ENCODE measurements around the gene TNFRSF6B. TPM values are rescaled to one million over a fixed set of nuclear protein-coding genes. Genes with fewer than 3 reads are reported as not detected.
"Not testable (repeated sequence)": the region's sequence is repeated elsewhere in the genome, so short reads cannot be mapped to it uniquely, and the experiment has no call there.

Gene TNFRSF6B
- total and polyA plus RNA-seq, 4 donors: 2.1 to 73.9 (median 8.7) TPM

DNA sequence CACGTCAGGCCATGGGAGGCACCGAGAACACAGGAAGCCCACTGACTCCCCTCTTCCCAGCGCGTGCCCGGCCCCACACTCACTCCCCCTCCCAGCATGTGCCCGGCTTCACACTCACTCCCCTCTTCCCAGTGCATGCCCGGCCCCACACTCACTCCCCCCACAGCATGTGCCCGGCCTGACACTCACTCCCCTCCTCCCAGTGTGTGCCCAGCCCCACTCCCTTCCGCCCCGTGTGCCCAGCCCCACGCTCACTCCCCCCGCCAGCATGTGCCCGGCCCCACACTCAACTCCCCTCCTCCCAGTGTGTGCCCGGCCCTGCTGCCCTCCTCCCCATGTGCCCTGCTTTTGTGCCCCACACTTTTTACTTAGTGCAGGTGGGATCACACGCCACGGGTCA is 28.6 kb upstream of the TNFRSF6B start:
- WGBS, 2 donors: 92 to 93% methylated on average over 16 of the region's 16 CpGs
- DNase-seq (no peak), ATAC-seq (ENCODE audit: low FRiP score) (no peak)
- peaks cover 0 to 4% of the 10 kb centered on the region in 2 donors for H3K36me3 ChIP-seq (ENCODE audit: control insufficient read depth in 1 of 2, insufficient read depth in 2 of 2, low read length in 1 of 2)
- no peak overlapping the region for H3K4me3 ChIP-seq (ENCODE audit: low read length in 2 of 2)
- no peaks in the 10 kb centered on the region for H3K27me3 ChIP-seq (ENCODE audit: control insufficient read depth in 1 of 2, insufficient read depth in 2 of 2, low read length in 1 of 2)
- intact Hi-C loops (cut with DNase I): no loop called here
- H3K9me3 ChIP-seq (ENCODE audit: control insufficient read depth, low read length): no peaks in the 10 kb centered on the region
- H3K4me1 ChIP-seq (ENCODE audit: control insufficient read depth in 1 of 2, insufficient read depth in 2 of 2, low read length in 2 of 2): no peaks in the 10 kb centered on the region
- H3K27ac ChIP-seq (ENCODE audit: low read depth in 1 of 2, low read length in 2 of 2): no peak overlapping the region

- Histone ChIP-seq H3K36me3 (ENCODE audit: control insufficient read depth in 1 of 2, insufficient read depth in 2 of 2, low read length in 1 of 2) (peaks cover 0 to 4% of the 10 kb centered on the region in 2 donors), H3K9me3 (ENCODE audit: control insufficient read depth, low read length) (no peaks in the 10 kb centered on the region), H3K4me1 (ENCODE audit: control insufficient read depth in 1 of 2, insufficient read depth in 2 of 2, low read length in 2 of 2) (no peaks in the 10 kb centered on the region), H3K4me3 (ENCODE audit: low read length in 2 of 2) (no peak overlapping the region), H3K27me3 (ENCODE audit: control insufficient read depth in 1 of 2, insufficient read depth in 2 of 2, low read length in 1 of 2) (no peaks in the 10 kb centered on the region), H3K27ac (ENCODE audit: low read depth in 1 of 2, low read length in 2 of 2) (no peak overlapping the region)
- DNase-seq: no peak
- intact Hi-C loops (cut with DNase I): no loop called here
- ATAC-seq (ENCODE audit: low FRiP score): no peak
- 94 to 95% methylated on average over 11 of the region's 11 CpGs for WGBS, 2 donors
Measured at GRCh38 chr20:63668351-63668750, 28.1 kb upstream of the TNFRSF6B start.

DNA sequence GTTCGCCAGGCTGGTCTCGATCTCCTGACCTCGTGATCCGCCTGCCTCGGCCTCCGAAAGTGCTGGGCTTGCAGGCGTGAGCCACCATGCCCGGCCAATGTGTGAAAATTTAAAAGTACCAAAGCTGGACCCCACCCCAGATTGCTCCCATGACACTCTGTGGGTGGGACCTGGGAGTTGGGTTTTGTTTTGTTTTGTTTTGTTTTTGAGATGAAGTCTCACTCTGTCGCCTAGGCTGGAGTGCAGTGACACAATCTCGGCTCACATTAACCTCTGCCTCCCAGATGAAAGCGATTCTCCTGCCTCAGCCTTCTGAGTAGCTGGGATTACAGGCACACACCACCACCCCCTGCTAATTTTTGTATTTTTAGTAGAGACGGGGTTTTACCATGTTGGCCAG is 24.8 kb upstream of the TNFRSF6B start:
- ATAC-seq (ENCODE audit: low FRiP score); H3K36me3 ChIP-seq (ENCODE audit: control insufficient read depth in 1 of 2, insufficient read depth in 2 of 2, low read length in 1 of 2); H3K27me3 ChIP-seq (ENCODE audit: control insufficient read depth in 1 of 2, insufficient read depth in 2 of 2, low read length in 1 of 2); intact Hi-C loops (cut with DNase I); DNase-seq; H3K4me1 ChIP-seq (ENCODE audit: control insufficient read depth in 1 of 2, insufficient read depth in 2 of 2, low read length in 2 of 2); H3K4me3 ChIP-seq (ENCODE audit: low read length in 2 of 2); H3K27ac ChIP-seq (ENCODE audit: low read depth in 1 of 2, low read length in 2 of 2); H3K9me3 ChIP-seq (ENCODE audit: control insufficient read depth, low read length): not testable (repeated sequence)
- WGBS, 2 donors: 96% methylated on average over 12 of the region's 12 CpGs

GRCh38 chr20:63672666-63673065 is 23.8 kb upstream of the TNFRSF6B start:
- H3K9me3 ChIP-seq (ENCODE audit: control insufficient read depth, low read length): no peaks in the 10 kb centered on the region
- DNase-seq (no peak), ATAC-seq (ENCODE audit: low FRiP score) (no peak)
- H3K36me3 ChIP-seq (ENCODE audit: control insufficient read depth in 1 of 2, insufficient read depth in 2 of 2, low read length in 1 of 2): no peaks in the 10 kb centered on the region
- intact Hi-C loops (cut with DNase I): no loop called here
- H3K4me3 ChIP-seq (ENCODE audit: low read length in 2 of 2): no peak overlapping the region
- H3K27ac ChIP-seq (ENCODE audit: low read depth in 1 of 2, low read length in 2 of 2): no peak overlapping the region
- no peaks in the 10 kb centered on the region for H3K27me3 ChIP-seq (ENCODE audit: control insufficient read depth in 1 of 2, insufficient read depth in 2 of 2, low read length in 1 of 2)
- 89 to 94% methylated on average over 9 to 10 of the region's 10 CpGs for WGBS, 2 donors
- H3K4me1 ChIP-seq (ENCODE audit: control insufficient read depth in 1 of 2, insufficient read depth in 2 of 2, low read length in 2 of 2): no peaks in the 10 kb centered on the region

DNA sequence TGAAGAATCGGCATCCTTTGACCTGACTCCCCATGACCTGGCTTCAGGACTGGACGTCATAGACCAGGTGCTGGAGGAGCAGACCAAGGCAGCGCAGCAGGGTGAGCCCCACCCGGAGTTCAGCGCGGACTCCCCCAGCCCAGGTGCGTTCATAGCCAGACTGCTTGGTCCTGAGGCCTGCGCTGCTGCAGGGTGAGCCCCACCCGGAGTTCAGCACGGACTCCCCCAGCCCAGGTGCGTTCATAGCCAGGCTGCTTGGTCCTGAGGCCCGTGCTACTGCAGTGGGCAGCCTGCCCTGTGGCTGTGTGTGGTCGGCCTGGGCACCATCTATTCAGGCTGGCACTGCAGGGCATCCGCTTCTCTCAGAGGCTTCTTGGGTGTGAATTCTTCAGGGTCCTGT is 22.5 kb upstream of the TNFRSF6B start:
- H3K4me3 ChIP-seq (ENCODE audit: low read length in 2 of 2): no peak overlapping the region
- intact Hi-C loops (cut with DNase I): no loop called here
- ATAC-seq (ENCODE audit: low FRiP score) (no peak), DNase-seq (no peak)
- no peaks in the 10 kb centered on the region for H3K36me3 ChIP-seq (ENCODE audit: control insufficient read depth in 1 of 2, insufficient read depth in 2 of 2, low read length in 1 of 2)
- H3K27ac ChIP-seq (ENCODE audit: low read depth in 1 of 2, low read length in 2 of 2): no peak overlapping the region
- no peaks in the 10 kb centered on the region for H3K4me1 ChIP-seq (ENCODE audit: control insufficient read depth in 1 of 2, insufficient read depth in 2 of 2, low read length in 2 of 2)
- H3K9me3 ChIP-seq (ENCODE audit: control insufficient read depth, low read length): no peaks in the 10 kb centered on the region
- 96 to 99% methylated on average over 14 of the region's 14 CpGs for WGBS, 2 donors
- no peaks in the 10 kb centered on the region for H3K27me3 ChIP-seq (ENCODE audit: control insufficient read depth in 1 of 2, insufficient read depth in 2 of 2, low read length in 1 of 2)

DNA sequence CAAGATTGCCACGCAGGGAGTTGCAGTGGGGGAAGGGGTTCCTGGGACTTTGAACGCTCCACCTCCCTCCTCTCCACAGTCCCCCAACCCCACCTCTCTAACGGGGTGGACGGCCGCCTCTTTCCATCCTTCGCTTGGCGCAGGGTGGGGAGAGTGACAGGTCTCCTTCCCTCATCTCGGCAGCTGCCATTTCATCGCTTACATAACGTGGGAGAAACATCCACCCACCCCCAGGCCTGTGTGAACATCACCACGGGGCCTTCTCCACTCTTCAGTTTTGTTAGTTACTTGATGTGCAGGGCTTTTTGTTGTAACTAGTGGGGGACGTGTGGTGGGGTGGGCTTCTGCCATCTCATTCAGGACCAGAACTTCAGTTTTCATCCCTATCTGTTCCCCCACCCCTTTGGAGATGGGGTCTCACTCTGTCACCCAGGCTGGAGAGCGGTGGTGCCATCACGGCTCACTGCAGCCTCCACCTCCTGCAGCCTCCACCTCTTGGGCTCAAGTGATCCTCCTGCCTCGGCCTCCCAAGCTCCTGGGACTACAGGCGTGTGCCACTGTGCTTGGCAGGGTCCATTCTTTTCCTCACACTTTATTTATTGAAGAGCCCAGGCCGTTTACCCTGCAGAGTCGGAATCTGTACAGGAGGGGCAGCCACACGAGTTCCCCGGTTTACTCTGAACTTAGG is 20.6 kb upstream of the TNFRSF6B start:
- Histone ChIP-seq H3K27ac (ENCODE audit: low read depth in 1 of 2, low read length in 2 of 2) (no peak overlapping the region), H3K27me3 (ENCODE audit: control insufficient read depth in 1 of 2, insufficient read depth in 2 of 2, low read length in 1 of 2) (no peaks in the 10 kb centered on the region), H3K4me1 (ENCODE audit: control insufficient read depth in 1 of 2, insufficient read depth in 2 of 2, low read length in 2 of 2) (no peaks in the 10 kb centered on the region), H3K9me3 (ENCODE audit: control insufficient read depth, low read length) (no peaks in the 10 kb centered on the region), H3K4me3 (ENCODE audit: low read length in 2 of 2) (no peak overlapping the region), H3K36me3 (ENCODE audit: control insufficient read depth in 1 of 2, insufficient read depth in 2 of 2, low read length in 1 of 2) (no peaks in the 10 kb centered on the region)
- WGBS, 2 donors: 94 to 95% methylated on average over 20 of the region's 20 CpGs
- intact Hi-C loops (cut with DNase I): no loop called here
- DNase-seq: no peak
- no peak for ATAC-seq (ENCODE audit: low FRiP score)

- intact Hi-C loops (cut with DNase I): no loop called here
- no peak for DNase-seq
- H3K36me3 ChIP-seq (ENCODE audit: control insufficient read depth in 1 of 2, insufficient read depth in 2 of 2, low read length in 1 of 2): no peaks in the 10 kb centered on the region
- H3K4me1 ChIP-seq (ENCODE audit: control insufficient read depth in 1 of 2, insufficient read depth in 2 of 2, low read length in 2 of 2): no peaks in the 10 kb centered on the region
- H3K27me3 ChIP-seq (ENCODE audit: control insufficient read depth in 1 of 2, insufficient read depth in 2 of 2, low read length in 1 of 2): no peaks in the 10 kb centered on the region
- ATAC-seq (ENCODE audit: low FRiP score): no peak
- H3K27ac ChIP-seq (ENCODE audit: low read depth in 1 of 2, low read length in 2 of 2): no peak overlapping the region
- no peaks in the 10 kb centered on the region for H3K9me3 ChIP-seq (ENCODE audit: control insufficient read depth, low read length)
- H3K4me3 ChIP-seq (ENCODE audit: low read length in 2 of 2): no peak overlapping the region
- WGBS, 2 donors: 88 to 92% methylated on average over 13 of the region's 13 CpGs
Measured at GRCh38 chr20:63678071-63678470, 18.4 kb upstream of the TNFRSF6B start.

GRCh38 chr20:63678667-63679465 is 17.6 kb upstream of the TNFRSF6B start:
- no peaks in the 10 kb centered on the region for H3K36me3 ChIP-seq (ENCODE audit: control insufficient read depth in 1 of 2, insufficient read depth in 2 of 2, low read length in 1 of 2)
- 89 to 90% methylated on average over 36 to 38 of the region's 38 CpGs for WGBS, 2 donors

DNA sequence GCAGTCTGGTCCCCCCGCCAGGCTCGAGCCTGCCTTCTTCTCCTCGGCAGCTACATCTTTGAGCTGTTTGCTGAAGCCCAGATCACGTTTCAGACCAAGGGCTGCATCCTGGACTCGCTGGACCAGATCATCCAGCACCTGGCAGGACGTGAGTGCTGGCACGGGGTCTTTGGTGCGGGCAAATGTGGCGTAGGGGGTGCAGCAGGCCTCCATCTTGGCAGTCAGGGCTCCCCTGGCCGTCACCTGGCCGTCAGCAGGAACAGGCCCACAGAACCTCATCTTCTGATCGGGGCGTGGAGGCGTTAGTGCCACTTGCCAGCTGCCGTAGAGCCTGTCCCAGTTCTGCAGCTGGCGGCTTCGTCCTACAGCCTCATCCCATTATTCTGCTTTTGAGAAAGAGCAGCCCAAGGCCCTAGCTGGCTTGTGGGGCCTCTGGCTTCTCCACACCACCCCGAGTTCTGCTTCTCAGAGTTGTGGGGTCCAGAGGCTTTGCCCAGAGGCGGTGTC is 16.6 kb upstream of the TNFRSF6B start:
- intact Hi-C loops (cut with DNase I): no loop called here
- WGBS, 2 donors: 94% methylated on average over 19 of the region's 19 CpGs
- Histone ChIP-seq H3K9me3 (ENCODE audit: control insufficient read depth, low read length) (no peaks in the 10 kb centered on the region), H3K4me3 (ENCODE audit: low read length in 2 of 2) (no peak overlapping the region), H3K4me1 (ENCODE audit: control insufficient read depth in 1 of 2, insufficient read depth in 2 of 2, low read length in 2 of 2) (no peaks in the 10 kb centered on the region), H3K36me3 (ENCODE audit: control insufficient read depth in 1 of 2, insufficient read depth in 2 of 2, low read length in 1 of 2) (no peaks in the 10 kb centered on the region), H3K27me3 (ENCODE audit: control insufficient read depth in 1 of 2, insufficient read depth in 2 of 2, low read length in 1 of 2) (no peaks in the 10 kb centered on the region), H3K27ac (ENCODE audit: low read depth in 1 of 2, low read length in 2 of 2) (no peak overlapping the region)
- DNase-seq (no peak), ATAC-seq (ENCODE audit: low FRiP score) (no peak)

More at GRCh38 chr20:63678667-63679465, 17.6 kb upstream of the TNFRSF6B start:
- H3K27me3 ChIP-seq (ENCODE audit: control insufficient read depth in 1 of 2, insufficient read depth in 2 of 2, low read length in 1 of 2): no peaks in the 10 kb centered on the region
- H3K4me1 ChIP-seq (ENCODE audit: control insufficient read depth in 1 of 2, insufficient read depth in 2 of 2, low read length in 2 of 2): no peaks in the 10 kb centered on the region
- no peaks in the 10 kb centered on the region for H3K9me3 ChIP-seq (ENCODE audit: control insufficient read depth, low read length)
- intact Hi-C loops (cut with DNase I): no loop called here
- no peak overlapping the region for H3K27ac ChIP-seq (ENCODE audit: low read depth in 1 of 2, low read length in 2 of 2)
- no peak overlapping the region for H3K4me3 ChIP-seq (ENCODE audit: low read length in 2 of 2)
- ATAC-seq (ENCODE audit: low FRiP score): no peak
- peak in 1 of 2 donors; percentile 45 for DNase-seq
